H9 (cell line): Measurements from ENCODE around the gene MRPS14. TPM values are rescaled to one million over a fixed set of nuclear protein-coding genes. Genes with fewer than 3 reads are reported as not detected.

Source experiments
- DNase-seq: peaks from one replicate; pipeline ENCODE4 v3.0.0-alpha.2; 2017
- H2AFZ ChIP-seq: one replicate; pipeline ENCODE4 v1.6.1; 2013; ENCODE audit warnings: mild to moderate bottlenecking, low read length, control low read depth, moderate library complexity
- H2AK5ac ChIP-seq: 2 replicates; pipeline ENCODE4 v1.6.1; 2013; ENCODE audit warnings: low read length, control low read depth, mixed read lengths; ENCODE audit not compliant: insufficient read length
- H2BK120ac ChIP-seq: one replicate; pipeline ENCODE4 v1.6.1; 2013; ENCODE audit warnings: low read depth, mild to moderate bottlenecking, low read length, control low read depth, inconsistent platforms; ENCODE audit not compliant: poor library complexity, severe bottlenecking
- H2BK12ac ChIP-seq: 2 replicates; pipeline ENCODE4 v1.6.1; 2013; ENCODE audit warnings: low read length, control low read depth, mixed read lengths, low read depth; ENCODE audit not compliant: insufficient read length
- H2BK15ac ChIP-seq: 2 replicates; pipeline ENCODE4 v1.6.1; 2013; ENCODE audit warnings: low read depth, low read length, control low read depth
- H2BK20ac ChIP-seq: one replicate; pipeline ENCODE4 v1.6.1; 2013; ENCODE audit warnings: low read depth, mild to moderate bottlenecking, low read length, control low read depth, inconsistent platforms; ENCODE audit not compliant: poor library complexity, severe bottlenecking
- H2BK5ac ChIP-seq: 2 replicates; pipeline ENCODE4 v1.6.1; 2013; ENCODE audit warnings: low read length, control low read depth, mixed read lengths; ENCODE audit not compliant: insufficient read length
- H3K14ac ChIP-seq: 2 replicates; pipeline ENCODE4 v1.6.1; 2013; ENCODE audit warnings: low read length, control low read depth; ENCODE audit not compliant: insufficient read depth
- H3K18ac ChIP-seq: 2 replicates; pipeline ENCODE4 v1.6.1; 2013; ENCODE audit warnings: low read depth, mild to moderate bottlenecking, mixed read lengths, low read length, control low read depth; ENCODE audit not compliant: insufficient read length
- H3K23ac ChIP-seq: 2 replicates; pipeline ENCODE4 v1.6.1; 2013; ENCODE audit warnings: low read length, control low read depth, mixed read lengths, low read depth; ENCODE audit not compliant: insufficient read length
- H3K23me2 ChIP-seq: 2 replicates; pipeline ENCODE4 v1.6.1; 2013; ENCODE audit warnings: low read depth, mild to moderate bottlenecking, mixed read lengths, low read length, control low read depth; ENCODE audit not compliant: insufficient read length, poor library complexity, severe bottlenecking
- H3K27ac ChIP-seq: 2 replicates; pipeline ENCODE4 v1.5.1; 2013; ENCODE audit warnings: low read length, control low read depth, mixed read lengths, low read depth; ENCODE audit not compliant: insufficient read length
- H3K27me3 ChIP-seq: 2 replicates; pipeline ENCODE4 v1.6.1; 2013; ENCODE audit warnings: low read length, control low read depth, inconsistent platforms; ENCODE audit not compliant: insufficient read depth
- H3K4ac ChIP-seq: 2 replicates; pipeline ENCODE4 v1.6.1; 2013; ENCODE audit warnings: low read depth, mild to moderate bottlenecking, control low read depth, inconsistent platforms, low read length, moderate library complexity
- H3K4me1 ChIP-seq: 2 replicates; pipeline ENCODE4 v1.6.1; 2013; ENCODE audit warnings: low read length, control low read depth, inconsistent platforms; ENCODE audit not compliant: insufficient read depth
- H3K4me2 ChIP-seq: 2 replicates; pipeline ENCODE4 v1.6.1; 2013; ENCODE audit warnings: low read length, control low read depth, mixed read lengths; ENCODE audit not compliant: insufficient read length, insufficient read depth
- H3K56ac ChIP-seq: 2 replicates; pipeline ENCODE4 v1.6.1; 2013; ENCODE audit warnings: low read depth, mild to moderate bottlenecking, mixed read lengths, low read length, control low read depth; ENCODE audit not compliant: insufficient read length
- H3K79me1 ChIP-seq: 2 replicates; pipeline ENCODE4 v1.6.1; 2013; ENCODE audit warnings: low read depth, mild to moderate bottlenecking, moderate library complexity, low read length, control low read depth, inconsistent platforms; ENCODE audit not compliant: insufficient read depth, poor library complexity, severe bottlenecking
- H3K79me2 ChIP-seq: 2 replicates; pipeline ENCODE4 v1.6.1; 2013; ENCODE audit warnings: low read length, control low read depth, inconsistent platforms; ENCODE audit not compliant: insufficient read depth
- H3K9ac ChIP-seq: 2 replicates; pipeline ENCODE4 v1.6.1; 2013; ENCODE audit warnings: low read length, control low read depth, mixed read lengths; ENCODE audit not compliant: insufficient read length; ENCODE audit errors: extremely low read depth
- H3K9me3 ChIP-seq: one replicate; pipeline ENCODE4 v1.6.1; 2013; ENCODE audit warnings: low read depth, low read length, inconsistent platforms; ENCODE audit not compliant: control insufficient read depth
- H3T11ph ChIP-seq: one replicate; pipeline ENCODE4 v1.6.1; 2013; ENCODE audit warnings: mild to moderate bottlenecking, low read length, control low read depth, inconsistent platforms
- H4K20me1 ChIP-seq: one replicate; pipeline ENCODE4 v1.6.1; 2013; ENCODE audit not compliant: control insufficient read depth, insufficient read length, insufficient read depth
- H4K5ac ChIP-seq: 2 replicates; pipeline ENCODE4 v1.6.1; 2013; ENCODE audit warnings: low read depth, mild to moderate bottlenecking, mixed read lengths, low read length, control low read depth; ENCODE audit not compliant: insufficient read length
- H4K8ac ChIP-seq: replicated peaks from 2 replicates; pipeline ENCODE4 v1.6.1; 2013; ENCODE audit warnings: low read length, control low read depth, mixed read lengths, low read depth; ENCODE audit not compliant: insufficient read length
- H4K91ac ChIP-seq: 2 replicates; pipeline ENCODE4 v1.6.1; 2013; ENCODE audit warnings: low read depth, mild to moderate bottlenecking, moderate library complexity, mixed read lengths, low read length, control low read depth; ENCODE audit not compliant: insufficient read length
- H3K27ac Mint-ChIP-seq, 3 experiments: 2 replicates in 2 of 3; 3 replicates in 1 of 3; pipeline ENCODE4 v1.8.0; 2020 to 2021; ENCODE audit warnings: mixed read lengths in 3 of 3, mild to moderate bottlenecking in 1 of 3, moderate library complexity in 1 of 3
- H3K27me3 Mint-ChIP-seq: 2 replicates; pipeline ENCODE4 v1.8.0; 2021; ENCODE audit warnings: low read depth, mild to moderate bottlenecking, moderate library complexity, mixed read lengths
- H3K36me3 Mint-ChIP-seq, 3 experiments: 2 replicates in 2 of 3; 3 replicates in 1 of 3; pipeline ENCODE4 v1.8.0; 2020 to 2021; ENCODE audit warnings: low read depth in 3 of 3, mixed read lengths in 3 of 3; ENCODE audit not compliant: insufficient read depth in 1 of 3
- H3K4me1 Mint-ChIP-seq, 2 experiments: 2 replicates each; pipeline ENCODE4 v1.8.0; 2020; ENCODE audit warnings: mixed read lengths in 2 of 2
- H3K4me3 Mint-ChIP-seq, 2 experiments: 2 replicates in 1 of 2; 3 replicates in 1 of 2; pipeline ENCODE4 v1.8.0; 2020 to 2021; ENCODE audit warnings: mild to moderate bottlenecking in 2 of 2, mixed read lengths in 2 of 2, moderate library complexity in 1 of 2
- H3K9me3 Mint-ChIP-seq, 2 experiments: 2 replicates in 1 of 2; 3 replicates in 1 of 2; pipeline ENCODE4 v1.8.0; 2020; ENCODE audit warnings: mild to moderate bottlenecking in 2 of 2, mixed read lengths in 2 of 2, moderate library complexity in 1 of 2
- WGBS: extraction: QIAGEN DNeasy Blood & Tissue Kit; methylation state at CpG from one replicate; pipeline ENCODE4 v1.1.7; 2013; ENCODE audit warnings: missing lambda C conversion rate, low lambda C conversion rate, mixed read lengths; ENCODE audit not compliant: insufficient read length; ENCODE audit errors: extremely low coverage; 5-methylcytosine and 5-hydroxymethylcytosine counted together
- total RNA-seq: library from RNA; stranded (reverse); gene quantifications from 2 replicates; pipeline ENCODE4 v1.2.1, GENCODE V29; 2021
- TF ChIP-seq, protein P1 (sequence below): fragments of 200-600 bp; sonication (generic); conservative IDR thresholded peaks from 3 replicates; pipeline ENCODE4 v1.8.0; 2021; ENCODE audit warnings: antibody characterized with exemption, mild to moderate bottlenecking

The MRPS14 gene
- total RNA-seq, 1 experiment from 2014 or later, result 30.6 TPM

DNA sequence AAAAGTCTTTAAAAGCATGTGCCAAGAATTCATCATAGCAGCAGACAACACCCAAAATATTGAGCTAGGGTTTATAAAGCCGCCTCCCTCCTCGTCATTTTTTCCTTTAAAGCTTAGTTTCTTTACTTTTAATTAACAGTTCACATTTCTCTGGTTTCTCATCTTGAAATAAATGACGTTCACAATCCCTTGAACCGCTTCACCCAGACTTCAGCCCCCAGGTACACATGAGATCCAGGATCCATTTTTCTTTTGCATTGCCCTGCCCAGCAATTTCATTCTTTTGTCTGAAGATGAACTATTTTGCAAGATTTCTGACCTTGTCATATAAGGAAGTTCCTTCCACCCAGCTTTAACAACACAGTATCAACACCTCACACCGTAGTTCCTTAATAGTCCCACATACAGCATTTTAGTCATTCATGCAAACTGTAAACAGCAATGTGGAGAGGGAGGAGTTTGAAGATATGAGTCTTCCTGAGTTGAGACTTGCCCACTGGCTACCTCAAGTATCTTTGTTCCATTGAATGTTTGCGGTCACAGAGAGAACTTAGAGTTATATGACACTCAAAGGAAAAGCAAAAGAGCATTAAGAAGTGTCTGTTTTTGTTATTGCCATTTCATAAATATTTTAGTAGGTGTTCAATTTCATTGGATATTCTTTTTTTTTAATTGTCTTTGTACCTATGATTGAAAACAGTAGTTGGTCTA lies 58.8 kb downstream of the MRPS14 start:
- Histone ChIP-seq H3K4ac (no peak overlapping the region), H3K23me2 (no peaks in the 10 kb centered on the region), H3K14ac (no peak overlapping the region), H3K79me2 (no peaks in the 10 kb centered on the region), H3T11ph (no peak overlapping the region), H3K9ac (no peak overlapping the region), H2BK5ac (no peak overlapping the region), H2BK120ac (no peak overlapping the region), H3K27ac (no peak overlapping the region), H3K9me3 (no peaks in the 10 kb centered on the region), H3K4me2 (no peak overlapping the region), H4K20me1 (no peaks in the 10 kb centered on the region), H3K79me1 (peaks cover 3% of the 10 kb centered on the region), H3K23ac (no peak overlapping the region), H2AK5ac (no peak overlapping the region), H2BK15ac (no peak overlapping the region), H3K18ac (no peak overlapping the region), H4K91ac (no peak overlapping the region), H4K5ac (no peak overlapping the region), H2AFZ (no peak overlapping the region), H3K4me1 (peaks cover 3% of the 10 kb centered on the region; the same call in 1 of the 2 replicates), H2BK20ac (no peak overlapping the region), H3K56ac (no peak overlapping the region), H3K27me3 (no peaks in the 10 kb centered on the region), H2BK12ac (no peak overlapping the region), H4K8ac (no peak overlapping the region)
- DNase-seq, result no peak
- Mint-ChIP-seq H3K27me3 (no peaks in the 10 kb centered on the region), H3K4me3 (no peak overlapping the region), H3K36me3 (peaks cover 9 to 38% (median 32%) of the 10 kb centered on the region in 3 experiments; a peak in 6 of 7 replicates), H3K9me3 (no peaks in the 10 kb centered on the region), H3K27ac (peak overlapping the region in 2 of 3 experiments; percentile 46 to 78; a peak in 4 of 7 replicates), H3K4me1 (peaks cover 13% of the 10 kb centered on the region in 2 experiments)
- TF ChIP-seq, protein P1, sequence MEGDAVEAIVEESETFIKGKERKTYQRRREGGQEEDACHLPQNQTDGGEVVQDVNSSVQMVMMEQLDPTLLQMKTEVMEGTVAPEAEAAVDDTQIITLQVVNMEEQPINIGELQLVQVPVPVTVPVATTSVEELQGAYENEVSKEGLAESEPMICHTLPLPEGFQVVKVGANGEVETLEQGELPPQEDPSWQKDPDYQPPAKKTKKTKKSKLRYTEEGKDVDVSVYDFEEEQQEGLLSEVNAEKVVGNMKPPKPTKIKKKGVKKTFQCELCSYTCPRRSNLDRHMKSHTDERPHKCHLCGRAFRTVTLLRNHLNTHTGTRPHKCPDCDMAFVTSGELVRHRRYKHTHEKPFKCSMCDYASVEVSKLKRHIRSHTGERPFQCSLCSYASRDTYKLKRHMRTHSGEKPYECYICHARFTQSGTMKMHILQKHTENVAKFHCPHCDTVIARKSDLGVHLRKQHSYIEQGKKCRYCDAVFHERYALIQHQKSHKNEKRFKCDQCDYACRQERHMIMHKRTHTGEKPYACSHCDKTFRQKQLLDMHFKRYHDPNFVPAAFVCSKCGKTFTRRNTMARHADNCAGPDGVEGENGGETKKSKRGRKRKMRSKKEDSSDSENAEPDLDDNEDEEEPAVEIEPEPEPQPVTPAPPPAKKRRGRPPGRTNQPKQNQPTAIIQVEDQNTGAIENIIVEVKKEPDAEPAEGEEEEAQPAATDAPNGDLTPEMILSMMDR, result no peak
- no CpG with 5 or more reads among the region's 6 CpGs for whole genome bisulfite sequencing
